Spleen (tissue), 11 donors: Measurements from ENCODE around the gene ATP4B. TPM values are rescaled to one million over a fixed set of nuclear protein-coding genes. Genes with fewer than 3 reads are reported as not detected.

Experiments
- DNase-seq: peaks from one replicate; pipeline ENCODE4 v3.0.0-alpha.2; 2020
- H3K27ac ChIP-seq, 8 donors: fragments of 200-600 bp; sonication (generic) in 7 of 8; 1 replicate in 4 of 8; 2 replicates in 4 of 8; pipeline versions ENCODE4 v1.5.0 to v1.8.0; 2016 to 2021; ENCODE audit warnings: inconsistent platforms in 4 of 8, mild to moderate bottlenecking in 4 of 8, moderate library complexity in 1 of 8
- H3K27me3 ChIP-seq, 7 donors: fragments of 200-600 bp; sonication (generic) in 6 of 7; replicated peaks in 1 of 7; 1 replicate in 4 of 7; 2 replicates in 3 of 7; pipeline versions ENCODE4 v1.5.0 to v1.8.0; 2016 to 2021; ENCODE audit warnings: inconsistent platforms in 3 of 7, mild to moderate bottlenecking in 1 of 7
- H3K36me3 ChIP-seq, 6 donors: fragments of 200-600 bp; sonication (generic) in 5 of 6; 1 replicate in 4 of 6; 2 replicates in 2 of 6; pipeline versions ENCODE4 v1.5.0 to v1.8.0; 2016 to 2021; ENCODE audit warnings: inconsistent platforms in 2 of 6
- H3K4me1 ChIP-seq, 6 donors: fragments of 200-600 bp; sonication (generic) in 5 of 6; 1 replicate in 3 of 6; 2 replicates in 3 of 6; pipeline versions ENCODE4 v1.5.0 to v1.8.0; 2016 to 2021; ENCODE audit warnings: inconsistent platforms in 3 of 6
- H3K4me3 ChIP-seq, 8 donors: fragments of 200-600 bp; sonication (generic) in 7 of 8; 1 replicate in 4 of 8; 2 replicates in 4 of 8; pipeline versions ENCODE4 v1.5.0 to v1.8.0; 2016 to 2021; ENCODE audit warnings: inconsistent platforms in 4 of 8, mild to moderate bottlenecking in 4 of 8, moderate library complexity in 2 of 8
- H3K9me3 ChIP-seq, 8 donors: fragments of 200-600 bp; sonication (generic) in 7 of 8; 1 replicate in 4 of 8; 2 replicates in 4 of 8; pipeline versions ENCODE4 v1.5.0 to v1.8.0; 2016 to 2021; ENCODE audit warnings: inconsistent platforms in 4 of 8
- CTCF ChIP-seq, 11 experiments: fragments of 200-600 bp in 7 of 11; fragments of 450-650 bp in 4 of 11; sonication (generic) in 4 of 11; IDR thresholded peaks in 8 of 11; conservative IDR thresholded peaks in 3 of 11; 1 replicate in 7 of 11; 2 replicates in 4 of 11; pipeline versions ENCODE4 v1.4.0 to v1.8.0; 2016 to 2021; ENCODE audit warnings: antibody characterized with exemption in 11 of 11, inconsistent platforms in 4 of 11, mild to moderate bottlenecking in 1 of 11
- POLR2A ChIP-seq, 3 donors: fragments of 450-650 bp; IDR thresholded peaks; one replicate each; pipeline ENCODE4 v1.5.1; 2017; ENCODE audit warnings: antibody characterized with exemption in 3 of 3, mild to moderate bottlenecking in 1 of 3
- POLR2AphosphoS5 ChIP-seq, 3 donors: sonication (generic); formaldehyde crosslinking; IDR thresholded peaks; one replicate each; pipeline ENCODE4 v1.5.1; 2017; ENCODE audit warnings: antibody characterized with exemption in 3 of 3
- WGBS, 5 donors: extraction: QIAGEN DNeasy Blood & Tissue Kit in 3 of 5; methylation state at CpG; one replicate each; pipeline versions ENCODE4 v1.1.5 to v1.1.7; 2013 to 2018; 5-methylcytosine and 5-hydroxymethylcytosine counted together
- intact Hi-C: fragments of 100-400 bp; cut with DNase I; formaldehyde crosslinking; loops from one replicate; pipeline ENCODE4 v1.15.0; 2023; ENCODE audit warnings: low total_unique reads
- polyA plus RNA-seq, 3 donors: library from polyadenylated mRNA; stranded (reverse); fragments of 200-250 nt; gene quantifications; one replicate each; pipeline ENCODE4 v1.2.1, GENCODE V29; 2013
- total RNA-seq, 7 donors: library from RNA; depleted of rRNA in 3 of 7; stranded (reverse); fragments of >200 nt in 3 of 7; fragmentation: NEBNext Ultra II Directional in 4 of 7; extraction: Animal tissue kit (Norgen Biotek cat#: 25700) in 4 of 7; gene quantifications; one replicate each; pipeline versions ENCODE4 v1.1.0 to v1.2.1, GENCODE V29; 2016 to 2021
- donor health status: healthy with polysubstance abuse.
- donor health status: DM: no; HTN: no; CAD: no; lungs with moderate emphysema.
- donor health status: DM: no; HTN: no; CAD: no.
- donor health status: Bipolar disorder and iron deficiency.
- donor health status: healthy.
- donor health status: DM: no; HTN: no; CAD: no.
- donor health status: DM: yes; HTN: yes; CAD: no.

Gene ATP4B
- total and polyA plus RNA-seq, 10 donors: 0.09 to 0.46 (median 0.23) TPM; not detected in 4

- Histone ChIP-seq H3K4me1 (no peaks in the 10 kb centered on the region), H3K36me3 (peaks cover 11 to 100% (median 82%) of the 10 kb centered on the region in 6 donors), H3K27me3 (no peaks in the 10 kb centered on the region), H3K4me3 (no peak overlapping the region), H3K9me3 (no peaks in the 10 kb centered on the region), H3K27ac (no peak overlapping the region)
- 93 to 96% (median 96%) methylated on average over 30 of the region's 30 CpGs for WGBS, 5 donors
- intact Hi-C loops: no loop called here
- DNase-seq: peak; percentile 29
- TF ChIP-seq POLR2AphosphoS5 (IDR thresholded peaks at IDR 0.05) (no peak), CTCF (IDR thresholded peaks at IDR 0.05 in 8 of 11, conservative IDR thresholded peaks at IDR 0.05 in 3 of 11) (no peak), POLR2A (IDR thresholded peaks at IDR 0.05) (no peak)
Observed at GRCh38 chr13:113637262-113638160, 20.5 kb downstream of the ATP4B start.

- Histone ChIP-seq H3K27ac (no peak overlapping the region), H3K4me1 (no peaks in the 10 kb centered on the region), H3K36me3 (peaks cover 11 to 100% (median 90%) of the 10 kb centered on the region in 6 donors), H3K9me3 (no peaks in the 10 kb centered on the region), H3K27me3 (no peaks in the 10 kb centered on the region), H3K4me3 (no peak overlapping the region)
- intact Hi-C loops: no loop called here
- peak; percentile 45 for DNase-seq
- TF ChIP-seq POLR2AphosphoS5 (IDR thresholded peaks at IDR 0.05) (no peak), CTCF (IDR thresholded peaks at IDR 0.05 in 8 of 11, conservative IDR thresholded peaks at IDR 0.05 in 3 of 11) (no peak), POLR2A (IDR thresholded peaks at IDR 0.05) (no peak)
- WGBS, 5 donors: 94 to 98% (median 96%) methylated on average over 23 to 24 of the region's 24 CpGs
Observed at GRCh38 chr13:113636266-113636963, 21.6 kb downstream of the ATP4B start.

GRCh38 chr13:113635709-113636108 is 22.3 kb downstream of the ATP4B start:
- Histone ChIP-seq H3K9me3 (no peaks in the 10 kb centered on the region), H3K4me1 (no peaks in the 10 kb centered on the region), H3K27ac (no peak overlapping the region), H3K27me3 (no peaks in the 10 kb centered on the region), H3K36me3 (peaks cover 11 to 100% (median 89%) of the 10 kb centered on the region in 6 donors), H3K4me3 (no peak overlapping the region)
- intact Hi-C loops: no loop called here
- 94 to 99% (median 97%) methylated on average over 24 to 25 of the region's 25 CpGs for WGBS, 5 donors
- DNase-seq: peak; percentile 47
- TF ChIP-seq CTCF (IDR thresholded peaks at IDR 0.05 in 8 of 11, conservative IDR thresholded peaks at IDR 0.05 in 3 of 11) (no peak), POLR2AphosphoS5 (IDR thresholded peaks at IDR 0.05) (no peak), POLR2A (IDR thresholded peaks at IDR 0.05) (no peak)

- peak; percentile 58 for DNase-seq
- Histone ChIP-seq H3K4me1 (no peaks in the 10 kb centered on the region), H3K4me3 (no peak overlapping the region), H3K36me3 (peaks cover 11 to 100% (median 82%) of the 10 kb centered on the region in 6 donors), H3K9me3 (no peaks in the 10 kb centered on the region), H3K27me3 (no peaks in the 10 kb centered on the region), H3K27ac (no peak overlapping the region)
- intact Hi-C loops: no loop called here
- TF ChIP-seq CTCF (IDR thresholded peaks at IDR 0.05 in 8 of 11, conservative IDR thresholded peaks at IDR 0.05 in 3 of 11) (no peak), POLR2AphosphoS5 (IDR thresholded peaks at IDR 0.05) (no peak), POLR2A (IDR thresholded peaks at IDR 0.05) (no peak)
- 87 to 94% (median 94%) methylated on average over 7 of the region's 7 CpGs for WGBS, 5 donors
Observed at GRCh38 chr13:113635048-113635420, 23.0 kb downstream of the ATP4B start.
